HCT116 (cell line): ENCODE measurements around the gene TP63. TPM values are rescaled to one million over a fixed set of nuclear protein-coding genes. Genes with fewer than 3 reads are reported as not detected.
"Not testable (repeated sequence)": the region's sequence is repeated elsewhere in the genome, so short reads cannot be mapped to it uniquely, and the experiment has no call there.

ENCODE experiments used
- ATAC-seq: fragments of 200-7000 bp; cut with Tn5 transposase; 2 replicates; pipeline ENCODE4 v1.9.1; 2020; ENCODE audit warnings: mild to moderate bottlenecking, moderate library complexity
- BruUV-seq: library from RNA; stranded (reverse); fragments of 400-500 nt; replicated peaks from 2 replicates; lab custom pipeline; 2021; lab: Mats Ljungman, UMichigan
- CTCF ChIA-PET: fragments of 300-600 bp; sonication (Branson Sonifier 250); formaldehyde crosslinking; loops from one replicate; lab custom pipeline; 2021; ENCODE audit warnings: antibody characterized with exemption; lab: Charles Lee
- POLR2A ChIA-PET: fragments of 300-600, 350-600 bp; sonication (Branson Sonifier 250); formaldehyde crosslinking; loops from one replicate; lab custom pipeline; 2021; ENCODE audit warnings: antibody characterized with exemption; lab: Charles Lee
- RAD21 ChIA-PET, 2 experiments: fragments of 300-600 bp; sonication (Branson Sonifier 250); formaldehyde crosslinking; loops; one replicate each; lab custom pipeline; 2023; ENCODE audit warnings: low total read pairs in 2 of 2; ENCODE audit not compliant: uncharacterized antibody in 2 of 2, unreplicated experiment in 2 of 2, low non-redundant PET in 1 of 2; lab: Charles Lee
- DNase-seq: peaks from one replicate; pipeline ENCODE4 v3.0.0-alpha.2; 2010; ENCODE audit warnings: low read depth, low spot score
- H2AFZ ChIP-seq: fragments of 200-600 bp; shearing (Covaris generic), sonication (generic); 2 replicates; pipeline ENCODE4 v1.6.1; 2017; ENCODE audit warnings: low read depth, mixed run types, mixed read lengths, antibody characterized with exemption, low read length; ENCODE audit not compliant: poor library complexity, severe bottlenecking
- H3K27ac ChIP-seq: 2 replicates; pipeline ENCODE4 v1.5.1; 2012; ENCODE audit warnings: low read depth, low read length
- H3K27me3 ChIP-seq: fragments of 200-600 bp; sonication (generic); 2 replicates; pipeline ENCODE4 v1.6.1; 2016; ENCODE audit warnings: mixed run types, low read length, mixed read lengths; ENCODE audit not compliant: insufficient read depth
- H3K36me3 ChIP-seq, 2 experiments: fragments of 200-500 bp in 1 of 2; fragments of 200-600 bp in 1 of 2; sonication (Bioruptor generic) in 1 of 2; sonication (generic) in 1 of 2; 2 replicates each; pipeline versions ENCODE4 v1.5.1 to v1.6.1; 2014 to 2016; ENCODE audit warnings: low read length in 2 of 2, inconsistent platforms in 1 of 2, mixed read lengths in 1 of 2, mixed run types in 1 of 2; ENCODE audit not compliant: insufficient read depth in 2 of 2, control insufficient read depth in 1 of 2
- H3K4me1 ChIP-seq, 2 experiments: fragments of 200-600 bp in 1 of 2; sonication (generic) in 1 of 2; 2 replicates each; pipeline versions ENCODE4 v1.5.1 to v1.6.1; 2012 to 2017; ENCODE audit warnings: low read length in 2 of 2, inconsistent platforms in 1 of 2, mild to moderate bottlenecking in 1 of 2, mixed read lengths in 1 of 2, mixed run types in 1 of 2, moderate library complexity in 1 of 2; ENCODE audit not compliant: insufficient read depth in 2 of 2, control insufficient read depth in 1 of 2
- H3K4me2 ChIP-seq: fragments of 200-600 bp; sonication (generic); 2 replicates; pipeline ENCODE4 v1.6.1; 2017; ENCODE audit warnings: mixed run types, low read length, mixed read lengths
- H3K4me3 ChIP-seq, 2 experiments: fragments of 200-600 bp in 1 of 2; sonication (generic) in 1 of 2; replicated peaks in 1 of 2; 2 replicates each; pipeline ENCODE4 v1.5.1; 2011 to 2016; ENCODE audit warnings: low read length in 2 of 2, control low read depth in 1 of 2, low read depth in 1 of 2, mild to moderate bottlenecking in 1 of 2, mixed read lengths in 1 of 2, mixed run types in 1 of 2
- H3K79me2 ChIP-seq: fragments of 200-600 bp; sonication (generic); 2 replicates; pipeline ENCODE4 v1.6.1; 2017; ENCODE audit warnings: mild to moderate bottlenecking, mixed run types, low read length, moderate library complexity, mixed read lengths; ENCODE audit not compliant: insufficient read depth
- H3K9ac ChIP-seq: fragments of 200-600 bp; sonication (generic); 2 replicates; pipeline ENCODE4 v1.6.1; 2016; ENCODE audit warnings: low read length, mixed read lengths
- H3K9me2 ChIP-seq: fragments of 200-600 bp; sonication (generic), shearing (Covaris generic); 2 replicates; pipeline ENCODE4 v1.6.1; 2017; ENCODE audit warnings: mixed run types, mild to moderate bottlenecking, moderate library complexity; ENCODE audit not compliant: insufficient read depth
- H3K9me3 ChIP-seq, 2 experiments: fragments of 200-500 bp in 1 of 2; fragments of 200-600 bp in 1 of 2; sonication (Bioruptor generic) in 1 of 2; sonication (generic) in 1 of 2; 2 replicates each; pipeline ENCODE4 v1.6.1; 2014 to 2017; ENCODE audit warnings: low read length in 2 of 2, mixed read lengths in 2 of 2, inconsistent platforms in 1 of 2, low read depth in 1 of 2, mild to moderate bottlenecking in 1 of 2, mixed run types in 1 of 2, moderate library complexity in 1 of 2; ENCODE audit not compliant: control insufficient read depth in 1 of 2, insufficient read depth in 1 of 2
- H4K20me1 ChIP-seq: fragments of 200-600 bp; sonication (generic), shearing (Covaris generic); 2 replicates; pipeline ENCODE4 v1.6.1; 2017; ENCODE audit warnings: mixed run types, mild to moderate bottlenecking, moderate library complexity; ENCODE audit not compliant: insufficient read depth
- CBX3 ChIP-seq: IDR thresholded peaks from 2 replicates; pipeline ENCODE4 v1.6.1; 2012; ENCODE audit warnings: low read depth
- CEBPB ChIP-seq: IDR thresholded peaks from 2 replicates; pipeline ENCODE4 v1.6.1; 2012; ENCODE audit warnings: low read depth
- ELF1 ChIP-seq: IDR thresholded peaks from 2 replicates; pipeline ENCODE4 v1.6.1; 2012; ENCODE audit warnings: low read depth, borderline replicate concordance
- EZH2phosphoT487 ChIP-seq: fragments of 200-600 bp; IDR thresholded peaks from 2 replicates; pipeline ENCODE4 v1.6.1; 2018; ENCODE audit warnings: antibody characterized with exemption, borderline replicate concordance
- JUND ChIP-seq: IDR thresholded peaks from 2 replicates; pipeline ENCODE4 v1.6.1; 2012
- RAD21 ChIP-seq: IDR thresholded peaks from 2 replicates; pipeline ENCODE4 v1.6.1; 2012; ENCODE audit warnings: low read depth, mild to moderate bottlenecking
- REST ChIP-seq: IDR thresholded peaks from 2 replicates; pipeline ENCODE4 v1.6.1; 2012; ENCODE audit warnings: low read depth
- SIN3A ChIP-seq: IDR thresholded peaks from 2 replicates; pipeline ENCODE4 v1.6.1; 2012; ENCODE audit warnings: low read depth
- YY1 ChIP-seq: IDR thresholded peaks from 2 replicates; pipeline ENCODE4 v1.6.1; 2011; ENCODE audit warnings: low read length, low read depth, moderate library complexity, mild to moderate bottlenecking; ENCODE audit not compliant: insufficient replicate concordance; ENCODE audit errors: extremely low read depth
- intact Hi-C: fragments of 100-400 bp; cut with micrococcal nuclease; formaldehyde crosslinking; loops from 2 replicates; pipeline ENCODE4 v1.10.0; 2022
- total RNA-seq: library from RNA; stranded (reverse); gene quantifications from one replicate; pipeline ENCODE4 v1.2.1, GENCODE V29; 2021; ENCODE audit not compliant: unreplicated experiment

TP63 gene
- total RNA-seq, 1 experiment from 2014 or later = not detected

- Histone ChIP-seq H3K4me1 (no peaks in the 10 kb centered on the region), H4K20me1 (no peaks in the 10 kb centered on the region), H3K9me2 (no peaks in the 10 kb centered on the region), H3K27ac (no peak overlapping the region), H3K4me3 (no peak overlapping the region), H3K4me2 (no peak overlapping the region), H2AFZ (no peak overlapping the region), H3K9me3 (no peaks in the 10 kb centered on the region), H3K27me3 (no peaks in the 10 kb centered on the region), H3K79me2 (no peaks in the 10 kb centered on the region), H3K9ac (no peak overlapping the region), H3K36me3 (no peaks in the 10 kb centered on the region)
- ATAC-seq (no peak), DNase-seq (no peak)
- BruUV-seq = no TSS peak
- ChIA-PET RAD21 (no interaction called here), CTCF (interaction anchor here (1.5 kb wide), 1 partner anchor 12 kb away, joined by 6 read pairs; no protein-coding TSS in a partner anchor), POLR2A (no interaction called here)
- no peak for TF ChIP-seq CEBPB
- no peak for TF ChIP-seq RAD21
- no peak for TF ChIP-seq YY1
- no peak for TF ChIP-seq REST
- no peak for TF ChIP-seq SIN3A
- no peak for TF ChIP-seq CBX3
- no peak for TF ChIP-seq ELF1
- no peak for TF ChIP-seq EZH2phosphoT487
- no peak for TF ChIP-seq JUND
- intact Hi-C loops = no loop called here
These were observed 33.1 kb downstream of the TP63 start for GRCh38 chr3:189664311-189664710.

GRCh38 chr3:189672346-189672745 is 41.2 kb downstream of the TP63 start:
- H3K27me3 ChIP-seq, RAD21 ChIA-PET, H3K4me3 ChIP-seq, H4K20me1 ChIP-seq, H3K36me3 ChIP-seq, H2AFZ ChIP-seq, H3K79me2 ChIP-seq, H3K9me3 ChIP-seq, intact Hi-C loops, H3K4me1 ChIP-seq, POLR2A ChIA-PET, H3K9me2 ChIP-seq, H3K4me2 ChIP-seq, BruUV-seq, H3K9ac ChIP-seq, ATAC-seq, CTCF ChIA-PET, DNase-seq, H3K27ac ChIP-seq: not testable (repeated sequence)
